ACC112 (cell line): ENCODE data around the gene GLG1.

Experiments
- H2AFZ ChIP-seq: fragments of 200-600 bp; sonication (generic); one replicate; pipeline ENCODE4 v1.6.0; 2017; ENCODE audit warnings: antibody characterized with exemption, low read length; ENCODE audit not compliant: unreplicated experiment
- H3K27ac ChIP-seq: fragments of 200-600 bp; sonication (generic); 2 replicates; pipeline ENCODE4 v1.5.1; 2014; ENCODE audit warnings: low read depth, mild to moderate bottlenecking, antibody characterized with exemption, low read length, moderate library complexity
- H3K27me3 ChIP-seq: fragments of 200-600 bp; sonication (generic); 2 replicates; pipeline ENCODE4 v1.6.1; 2014; ENCODE audit warnings: mild to moderate bottlenecking, antibody characterized with exemption, low read length, moderate library complexity, mixed read lengths; ENCODE audit not compliant: insufficient read depth
- H3K36me3 ChIP-seq: fragments of 200-600 bp; sonication (generic); 2 replicates; pipeline ENCODE4 v1.6.1; 2016; ENCODE audit warnings: mild to moderate bottlenecking, antibody characterized with exemption, low read length, moderate library complexity, mixed read lengths; ENCODE audit not compliant: insufficient read depth
- H3K4me1 ChIP-seq: fragments of 200-600 bp; sonication (generic); one replicate; pipeline ENCODE4 v1.6.1; 2016; ENCODE audit warnings: low read length, mixed read lengths; ENCODE audit not compliant: insufficient read depth, unreplicated experiment, control insufficient read depth
- H3K4me3 ChIP-seq: fragments of 200-600 bp; sonication (generic); 2 replicates; pipeline ENCODE4 v1.5.1; 2014; ENCODE audit warnings: mild to moderate bottlenecking, low read depth, low read length
- H3K79me2 ChIP-seq: fragments of 200-600 bp; sonication (generic); one replicate; pipeline ENCODE4 v1.6.0; 2016; ENCODE audit warnings: low read length; ENCODE audit not compliant: control insufficient read depth, unreplicated experiment, insufficient read depth

Gene GLG1

GRCh38 chr16:74586948-74587347, 20.0 kb downstream of the GLG1 start:
- Histone ChIP-seq H3K36me3 (no peaks in the 10 kb centered on the region), H2AFZ (no peak overlapping the region), H3K27me3 (no peaks in the 10 kb centered on the region), H3K79me2 (peaks cover 80% of the 10 kb centered on the region), H3K4me1 (peaks cover 4% of the 10 kb centered on the region), H3K27ac (no peak overlapping the region), H3K4me3 (no peak overlapping the region)

DNA sequence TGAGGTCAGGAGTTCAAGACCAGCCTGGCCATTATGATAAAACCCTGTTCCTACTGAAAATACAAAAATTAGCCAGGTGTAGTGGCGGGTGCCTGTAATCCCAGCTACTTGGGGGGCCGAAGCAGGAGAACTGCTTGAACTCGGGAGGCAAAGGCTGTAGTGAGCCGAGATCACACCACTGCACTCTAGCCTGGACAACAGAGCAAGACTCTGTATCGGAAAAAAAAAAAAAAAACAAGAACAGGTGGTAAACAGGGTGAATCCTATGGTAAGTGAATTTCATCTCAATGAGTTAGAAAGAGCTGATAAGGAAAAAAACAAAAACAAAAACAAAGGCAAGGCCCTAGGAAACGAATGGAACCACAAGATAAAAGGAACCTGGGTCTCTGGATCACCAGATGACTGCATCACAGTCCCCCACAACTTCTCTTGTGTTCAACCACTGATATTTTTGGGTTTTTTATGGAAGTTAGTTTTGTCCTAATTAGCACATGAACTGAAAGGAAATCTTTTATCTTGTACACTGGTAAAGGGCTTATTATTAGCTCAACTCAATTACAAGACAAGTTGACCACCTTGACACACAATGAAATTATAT, 21.0 kb downstream of the GLG1 start:
- Histone ChIP-seq H3K36me3 (no peaks in the 10 kb centered on the region), H3K4me3 (no peak overlapping the region), H3K27me3 (no peaks in the 10 kb centered on the region), H2AFZ (no peak overlapping the region), H3K27ac (no peak overlapping the region), H3K4me1 (peaks cover 4% of the 10 kb centered on the region), H3K79me2 (peaks cover 80% of the 10 kb centered on the region)

GRCh38 chr16:74583926-74584666, 22.8 kb downstream of the GLG1 start:
- peaks cover 82% of the 10 kb centered on the region for H3K79me2 ChIP-seq
- H3K4me1 ChIP-seq = peaks cover 4% of the 10 kb centered on the region
- no peaks in the 10 kb centered on the region for H3K36me3 ChIP-seq
- H3K27ac ChIP-seq = no peak overlapping the region
- peak overlapping the region; percentile 3; the same call in 1 of the 2 replicates for H3K4me3 ChIP-seq
- no peak overlapping the region for H2AFZ ChIP-seq
- no peaks in the 10 kb centered on the region for H3K27me3 ChIP-seq

- Histone ChIP-seq H3K36me3 (no peaks in the 10 kb centered on the region), H2AFZ (no peak overlapping the region), H3K27me3 (no peaks in the 10 kb centered on the region), H3K79me2 (peaks cover 83% of the 10 kb centered on the region), H3K4me3 (no peak overlapping the region), H3K4me1 (peaks cover 14% of the 10 kb centered on the region), H3K27ac (no peak overlapping the region)
Measured at GRCh38 chr16:74582970-74583369, 23.9 kb downstream of the GLG1 start.

- H3K27me3 ChIP-seq = no peaks in the 10 kb centered on the region
- no peak overlapping the region for H2AFZ ChIP-seq
- H3K4me1 ChIP-seq = peaks cover 19% of the 10 kb centered on the region
- H3K79me2 ChIP-seq = peaks cover 79% of the 10 kb centered on the region
- H3K4me3 ChIP-seq = no peak overlapping the region
- no peak overlapping the region for H3K27ac ChIP-seq
- no peaks in the 10 kb centered on the region for H3K36me3 ChIP-seq
Measured at GRCh38 chr16:74580833-74581232, 26.1 kb downstream of the GLG1 start.

GRCh38 chr16:74578838-74579237, 28.1 kb downstream of the GLG1 start:
- Histone ChIP-seq H3K4me1 (peaks cover 15% of the 10 kb centered on the region), H3K79me2 (peaks cover 80% of the 10 kb centered on the region), H3K27me3 (no peaks in the 10 kb centered on the region), H3K27ac (no peak overlapping the region), H3K4me3 (no peak overlapping the region), H3K36me3 (no peaks in the 10 kb centered on the region), H2AFZ (no peak overlapping the region)

- Histone ChIP-seq H3K27me3 (no peaks in the 10 kb centered on the region), H3K36me3 (no peaks in the 10 kb centered on the region), H3K79me2 (peaks cover 80% of the 10 kb centered on the region), H3K4me1 (peaks cover 15% of the 10 kb centered on the region), H2AFZ (no peak overlapping the region), H3K4me3 (no peak overlapping the region), H3K27ac (peak overlapping the region; percentile 45)
Measured at GRCh38 chr16:74578433-74578832, 28.5 kb downstream of the GLG1 start.

DNA sequence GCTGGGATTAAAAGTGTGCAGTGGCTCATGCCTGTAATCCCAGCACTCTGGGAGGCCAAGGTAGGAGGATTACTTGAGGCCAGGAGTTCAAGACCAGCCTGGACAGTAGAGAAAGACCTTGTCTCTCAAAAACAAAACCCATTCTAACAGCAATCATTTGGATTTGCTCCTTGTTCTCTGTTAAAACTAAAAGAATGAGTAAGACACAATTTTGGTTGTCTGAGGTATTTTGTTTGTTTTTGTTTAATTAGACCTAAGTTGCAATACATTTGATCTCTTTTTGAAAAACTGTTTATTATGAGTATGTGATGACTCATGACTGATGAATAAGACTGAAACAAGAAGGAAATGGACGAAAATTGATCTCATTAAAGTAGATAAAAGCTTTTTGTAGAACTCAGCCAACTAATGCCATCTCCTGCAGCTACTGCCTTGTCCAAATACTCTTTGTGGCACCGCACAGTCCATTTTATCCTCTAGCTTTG, 29.0 kb downstream of the GLG1 start:
- Histone ChIP-seq H3K27me3 (no peaks in the 10 kb centered on the region), H3K27ac (peak overlapping the region; percentile 45), H3K79me2 (peaks cover 77% of the 10 kb centered on the region), H3K36me3 (no peaks in the 10 kb centered on the region), H3K4me3 (no peak overlapping the region), H2AFZ (no peak overlapping the region), H3K4me1 (peaks cover 15% of the 10 kb centered on the region)

GRCh38 chr16:74575807-74576643, 30.9 kb downstream of the GLG1 start:
- no peak overlapping the region for H3K27ac ChIP-seq
- no peak overlapping the region for H3K4me3 ChIP-seq
- peaks cover 76% of the 10 kb centered on the region for H3K79me2 ChIP-seq
- peaks cover 15% of the 10 kb centered on the region for H3K4me1 ChIP-seq
- no peak overlapping the region for H2AFZ ChIP-seq
- H3K27me3 ChIP-seq = no peaks in the 10 kb centered on the region
- no peaks in the 10 kb centered on the region for H3K36me3 ChIP-seq

- Histone ChIP-seq H3K4me1 (peaks cover 15% of the 10 kb centered on the region), H3K79me2 (peaks cover 76% of the 10 kb centered on the region), H3K4me3 (no peak overlapping the region), H3K27ac (no peak overlapping the region), H3K36me3 (no peaks in the 10 kb centered on the region), H2AFZ (no peak overlapping the region), H3K27me3 (no peaks in the 10 kb centered on the region)
Measured at GRCh38 chr16:74575175-74575806, 31.6 kb downstream of the GLG1 start.
